T47D (cell line): Measurements from ENCODE around the gene DNER.

ENCODE experiments used
- DNase-seq, 2 experiments: peaks; one replicate each; pipeline versions ENCODE4 v3.0.0 to v3.0.0-alpha.2; 2011 to 2012; ENCODE audit warnings: low read depth in 1 of 2, low spot score in 1 of 2
- JUND ChIP-seq: IDR thresholded peaks from 2 replicates; pipeline ENCODE4 v1.6.1; 2012; ENCODE audit warnings: low read depth
- in situ Hi-C: cut with HindIII; loops from 2 replicates; pipeline ENCODE4 v1.10.0; 2016; ENCODE audit warnings: low sequenced_read_pairs, low pct_unique_long_range_greater_than_20kb

The DNER gene

GRCh38 chr2:229410264-229410663 is 304.1 kb downstream of the DNER start:
- in situ Hi-C loops, result no loop called here
- DNase-seq, result no peak
- no peak for TF ChIP-seq JUND

- no peak for TF ChIP-seq JUND
- no peak for DNase-seq
- in situ Hi-C loops, result no loop called here
These were observed 304.6 kb downstream of the DNER start for GRCh38 chr2:229409751-229410181.

GRCh38 chr2:229408962-229409361 is 305.4 kb downstream of the DNER start:
- DNase-seq, result no peak
- in situ Hi-C loops, result no loop called here
- TF ChIP-seq JUND, result no peak

GRCh38 chr2:229408356-229408755 is 306.0 kb downstream of the DNER start:
- peak in 1 of 2 experiments; percentile 65 for DNase-seq
- in situ Hi-C loops, result no loop called here
- peak; percentile 37; the same call in 1 of the 2 replicates for TF ChIP-seq JUND

- DNase-seq, result peak; percentile 10 to 45
- TF ChIP-seq JUND, result no peak
- in situ Hi-C loops, result no loop called here
These were observed 307.2 kb downstream of the DNER start for GRCh38 chr2:229407170-229407569.

- no peak for DNase-seq
- in situ Hi-C loops, result no loop called here
- no peak for TF ChIP-seq JUND
These were observed 308.6 kb downstream of the DNER start for GRCh38 chr2:229405796-229406195.

- no peak for DNase-seq
- TF ChIP-seq JUND, result no peak
- in situ Hi-C loops, result no loop called here
These were observed 311.1 kb downstream of the DNER start for GRCh38 chr2:229403296-229403695.

GRCh38 chr2:229401171-229401865 is 313.0 kb downstream of the DNER start:
- in situ Hi-C loops, result no loop called here
- TF ChIP-seq JUND, result no peak
- no peak for DNase-seq

GRCh38 chr2:229393926-229394325 is 320.4 kb downstream of the DNER start:
- DNase-seq, result no peak
- in situ Hi-C loops, result no loop called here
- TF ChIP-seq JUND, result no peak

- in situ Hi-C loops, result no loop called here
- TF ChIP-seq JUND, result no peak
- peak in 1 of 2 experiments; percentile 21 for DNase-seq
These were observed 322.2 kb downstream of the DNER start for GRCh38 chr2:229392196-229392595.

- TF ChIP-seq JUND, result no peak
- in situ Hi-C loops, result no loop called here
- no peak for DNase-seq
These were observed 325.6 kb downstream of the DNER start for GRCh38 chr2:229388731-229389130.

GRCh38 chr2:229387866-229388265 is 326.5 kb downstream of the DNER start:
- DNase-seq, result no peak
- in situ Hi-C loops, result no loop called here
- TF ChIP-seq JUND, result no peak

GRCh38 chr2:229380101-229380625 is 334.2 kb downstream of the DNER start:
- no peak for TF ChIP-seq JUND
- in situ Hi-C loops, result no loop called here
- no peak for DNase-seq

- in situ Hi-C loops, result no loop called here
- TF ChIP-seq JUND, result no peak
- DNase-seq, result no peak
These were observed 336.0 kb downstream of the DNER start for GRCh38 chr2:229378386-229378785.
